Stimulated activated CD8-positive, alpha-beta memory T cell treated with anti-CD3 and anti-CD28 coated beads, Interleukin-15, amount 100 ng/mL, for 4 hours (primary cell): ENCODE data around the gene COL5A1.
"Not testable (repeated sequence)": the region's sequence is repeated elsewhere in the genome, so short reads cannot be mapped to it uniquely, and the experiment has no call there.

Experiments
- DNase-seq, 2 donors: peaks; one replicate each; pipeline ENCODE4 v3.0.0-alpha.2; 2020; ENCODE audit warnings: low read depth in 2 of 2

Gene COL5A1

GRCh38 chr9:134855231-134855899, 213.8 kb downstream of the COL5A1 start:
- no peak for DNase-seq

- no peak for DNase-seq
Measured at GRCh38 chr9:134855900-134856377, 214.3 kb downstream of the COL5A1 start.

GRCh38 chr9:134857451-134857850, 215.8 kb downstream of the COL5A1 start:
- not testable (repeated sequence) for DNase-seq

- no peak for DNase-seq
Measured at GRCh38 chr9:134858051-134858841, 216.6 kb downstream of the COL5A1 start.

- no peak for DNase-seq
Measured at GRCh38 chr9:134860510-134860909, 218.9 kb downstream of the COL5A1 start.

- no peak for DNase-seq
Measured at GRCh38 chr9:134861595-134862334, 220.2 kb downstream of the COL5A1 start.

- no peak for DNase-seq
Measured at GRCh38 chr9:134863306-134863902, 221.8 kb downstream of the COL5A1 start.

- no peak for DNase-seq
Measured at GRCh38 chr9:134863941-134864820, 222.6 kb downstream of the COL5A1 start.

GRCh38 chr9:134864821-134865190, 223.2 kb downstream of the COL5A1 start:
- DNase-seq: no peak

GRCh38 chr9:134867917-134868750, 226.5 kb downstream of the COL5A1 start:
- no peak for DNase-seq

- no peak for DNase-seq
Measured at GRCh38 chr9:134868751-134869553, 227.3 kb downstream of the COL5A1 start.

GRCh38 chr9:134869554-134870300, 228.1 kb downstream of the COL5A1 start:
- DNase-seq: no peak

- DNase-seq: no peak
Measured at GRCh38 chr9:134870301-134870694, 228.7 kb downstream of the COL5A1 start.

GRCh38 chr9:134870746-134871662, 229.4 kb downstream of the COL5A1 start:
- DNase-seq: no peak

GRCh38 chr9:134871697-134872340, 230.2 kb downstream of the COL5A1 start:
- DNase-seq: no peak

GRCh38 chr9:134872482-134873231, 231.1 kb downstream of the COL5A1 start:
- DNase-seq: no peak
